ENCODE measurements around the gene ARF3. TPM values are rescaled to one million over a fixed set of nuclear protein-coding genes. Genes with fewer than 3 reads are reported as not detected.

ARF3 gene
- total RNA-seq, 4 donors from 2014 or later, result 6.9 to 117 (median 29.7) TPM

GRCh38 chr12:48943221-48943620 lies 14.1 kb downstream of the ARF3 start:
- Histone ChIP-seq H3K36me3 (no peaks in the 10 kb centered on the region), H3K27ac (no peak overlapping the region), H3K4me1 (no peaks in the 10 kb centered on the region), H3K27me3 (no peaks in the 10 kb centered on the region), H3K9me3 (no peaks in the 10 kb centered on the region), H3K4me3 (no peak overlapping the region)
- TF ChIP-seq, protein P1, sequence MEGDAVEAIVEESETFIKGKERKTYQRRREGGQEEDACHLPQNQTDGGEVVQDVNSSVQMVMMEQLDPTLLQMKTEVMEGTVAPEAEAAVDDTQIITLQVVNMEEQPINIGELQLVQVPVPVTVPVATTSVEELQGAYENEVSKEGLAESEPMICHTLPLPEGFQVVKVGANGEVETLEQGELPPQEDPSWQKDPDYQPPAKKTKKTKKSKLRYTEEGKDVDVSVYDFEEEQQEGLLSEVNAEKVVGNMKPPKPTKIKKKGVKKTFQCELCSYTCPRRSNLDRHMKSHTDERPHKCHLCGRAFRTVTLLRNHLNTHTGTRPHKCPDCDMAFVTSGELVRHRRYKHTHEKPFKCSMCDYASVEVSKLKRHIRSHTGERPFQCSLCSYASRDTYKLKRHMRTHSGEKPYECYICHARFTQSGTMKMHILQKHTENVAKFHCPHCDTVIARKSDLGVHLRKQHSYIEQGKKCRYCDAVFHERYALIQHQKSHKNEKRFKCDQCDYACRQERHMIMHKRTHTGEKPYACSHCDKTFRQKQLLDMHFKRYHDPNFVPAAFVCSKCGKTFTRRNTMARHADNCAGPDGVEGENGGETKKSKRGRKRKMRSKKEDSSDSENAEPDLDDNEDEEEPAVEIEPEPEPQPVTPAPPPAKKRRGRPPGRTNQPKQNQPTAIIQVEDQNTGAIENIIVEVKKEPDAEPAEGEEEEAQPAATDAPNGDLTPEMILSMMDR (IDR thresholded peaks at IDR 0.05), result no peak
- no peak for TF ChIP-seq POLR2A (IDR thresholded peaks at IDR 0.05)
- no peak for DNase-seq
- intact Hi-C loops (cut with DNase I; ENCODE audit: low total_unique reads), result no loop called here

DNA sequence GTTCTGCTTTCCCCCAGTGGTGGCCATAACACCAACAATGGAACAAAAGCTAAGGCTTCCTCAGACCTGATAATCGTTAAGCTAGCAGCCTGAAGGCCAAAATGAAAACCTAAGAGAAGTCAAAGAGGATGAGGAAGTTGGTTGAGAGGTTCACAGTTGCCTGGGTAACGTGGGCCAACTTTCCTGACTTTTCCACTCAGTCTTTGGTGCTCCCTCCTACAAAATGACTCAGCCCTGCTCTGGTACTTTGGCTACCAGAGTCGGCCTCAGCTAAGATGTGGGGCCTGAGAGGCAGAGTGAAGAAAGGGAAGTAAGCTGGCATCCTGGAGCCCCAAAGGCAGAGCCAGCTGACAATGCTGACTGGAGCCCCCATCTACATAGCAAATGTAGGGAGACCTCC lies 17.1 kb downstream of the ARF3 start:
- Histone ChIP-seq H3K36me3 (no peaks in the 10 kb centered on the region), H3K27me3 (no peaks in the 10 kb centered on the region), H3K4me3 (no peak overlapping the region), H3K4me1 (no peaks in the 10 kb centered on the region), H3K27ac (no peak overlapping the region), H3K9me3 (no peaks in the 10 kb centered on the region)
- no peak for TF ChIP-seq POLR2A (IDR thresholded peaks at IDR 0.05)
- TF ChIP-seq, protein P1 (IDR thresholded peaks at IDR 0.05), result no peak
- intact Hi-C loops (cut with DNase I; ENCODE audit: low total_unique reads), result no loop called here
- DNase-seq, result no peak

DNA sequence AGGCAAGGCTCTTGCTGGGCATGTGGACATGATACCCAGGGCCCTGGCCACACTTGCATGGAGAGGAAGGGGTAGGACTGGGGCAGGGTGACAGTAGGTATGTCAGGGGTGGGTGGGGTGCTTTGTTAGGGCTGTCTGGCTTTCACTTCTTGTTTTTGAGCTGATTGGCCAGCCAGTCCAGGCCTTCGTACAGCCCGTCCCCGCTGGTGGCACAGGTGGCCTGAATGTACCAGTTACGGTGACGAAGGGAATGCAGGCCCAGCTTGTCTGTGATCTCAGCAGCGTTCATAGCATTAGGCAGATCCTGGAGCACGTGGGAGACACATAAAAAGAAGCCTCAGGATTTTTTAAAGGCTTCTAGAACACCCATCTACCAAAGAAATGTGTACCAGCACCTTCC lies 18.5 kb downstream of the ARF3 start:
- no peaks in the 10 kb centered on the region for H3K4me1 ChIP-seq
- no peaks in the 10 kb centered on the region for H3K9me3 ChIP-seq
- no peaks in the 10 kb centered on the region for H3K27me3 ChIP-seq
- intact Hi-C loops (cut with DNase I; ENCODE audit: low total_unique reads), result no loop called here
- no peak overlapping the region for H3K27ac ChIP-seq
- no peak overlapping the region for H3K4me3 ChIP-seq
- no peak for DNase-seq
- TF ChIP-seq POLR2A (IDR thresholded peaks at IDR 0.05), result no peak
- TF ChIP-seq, protein P1 (IDR thresholded peaks at IDR 0.05), result no peak
- no peaks in the 10 kb centered on the region for H3K36me3 ChIP-seq

DNA sequence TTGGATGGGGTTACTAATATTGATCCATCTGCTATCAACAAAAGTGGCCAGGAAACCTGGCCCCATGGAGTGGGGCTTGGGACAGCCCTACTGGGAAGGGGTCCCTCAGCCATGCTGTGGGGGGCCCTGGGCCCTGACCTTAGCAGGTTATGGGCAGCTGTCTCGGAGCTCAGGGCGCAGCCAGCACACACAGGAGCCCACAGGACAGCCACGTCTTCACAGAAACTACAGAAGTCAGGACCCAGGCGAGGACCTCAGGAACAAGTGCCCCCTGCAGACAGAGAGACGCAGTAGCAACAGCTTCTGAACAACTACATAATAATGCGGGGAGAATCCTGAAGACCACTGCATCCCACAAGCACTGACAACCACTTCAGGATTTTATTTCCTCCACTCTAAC lies 20.1 kb downstream of the ARF3 start:
- no peak for DNase-seq
- H3K27me3 ChIP-seq, result no peaks in the 10 kb centered on the region
- H3K4me3 ChIP-seq, result no peak overlapping the region
- H3K36me3 ChIP-seq, result no peaks in the 10 kb centered on the region
- intact Hi-C loops (cut with DNase I; ENCODE audit: low total_unique reads), result no loop called here
- no peaks in the 10 kb centered on the region for H3K9me3 ChIP-seq
- no peaks in the 10 kb centered on the region for H3K4me1 ChIP-seq
- TF ChIP-seq, protein P1 (IDR thresholded peaks at IDR 0.05), result no peak
- no peak for TF ChIP-seq POLR2A (IDR thresholded peaks at IDR 0.05)
- no peak overlapping the region for H3K27ac ChIP-seq

DNA sequence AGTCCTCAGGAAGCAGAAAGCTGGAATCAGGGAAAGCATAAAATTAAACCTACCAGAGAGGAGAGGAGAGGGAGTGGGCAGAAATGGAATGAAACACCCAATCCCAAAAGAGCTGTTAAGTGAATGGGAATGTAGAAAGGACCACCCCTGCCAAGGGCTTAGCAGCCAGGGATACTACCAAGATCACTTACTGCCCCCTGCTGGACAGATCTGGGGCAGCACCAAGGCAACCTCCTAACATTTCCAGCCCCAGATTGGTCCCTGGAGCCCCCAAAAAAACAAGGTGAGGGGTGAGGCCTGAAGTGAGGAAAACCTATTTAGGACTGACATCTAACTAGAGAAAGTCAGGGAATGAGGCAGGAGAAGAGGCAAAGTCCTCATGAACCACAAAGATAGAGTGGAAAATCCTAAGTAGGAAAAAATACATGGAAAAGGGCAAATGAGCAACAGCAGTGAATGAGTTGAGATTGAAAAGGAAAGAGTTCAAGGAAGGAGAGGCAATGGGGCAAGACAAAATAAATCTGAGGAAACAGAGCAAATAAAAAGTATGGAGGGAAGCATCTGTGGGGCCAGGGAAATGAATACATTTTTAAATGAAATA lies 20.8 kb downstream of the ARF3 start:
- Histone ChIP-seq H3K36me3 (no peaks in the 10 kb centered on the region), H3K27ac (no peak overlapping the region), H3K27me3 (no peaks in the 10 kb centered on the region), H3K9me3 (no peaks in the 10 kb centered on the region), H3K4me3 (no peak overlapping the region), H3K4me1 (no peaks in the 10 kb centered on the region)
- no peak for TF ChIP-seq POLR2A (IDR thresholded peaks at IDR 0.05)
- TF ChIP-seq, protein P1 (IDR thresholded peaks at IDR 0.05), result peak; percentile 59 to 86 (median 66)
- intact Hi-C loops (cut with DNase I; ENCODE audit: low total_unique reads), result no loop called here
- peak; percentile 69 to 74 for DNase-seq

All from uterus (tissue), 4 donors.